GM18951 (cell line): ENCODE results near the gene EXOSC10.
A peak's percentile ranks its signal among the peaks of the same experiment; 100 is the strongest.

ENCODE experiments used
- POLR2A ChIP-seq: IDR thresholded peaks from 4 replicates; pipeline ENCODE4 v1.6.1; 2011; ENCODE audit warnings: mild to moderate bottlenecking; ENCODE audit not compliant: insufficient read length, insufficient read depth; ENCODE audit errors: extremely low read depth
- in situ Hi-C: fragments of 300-500 bp; cut with MboI; formaldehyde crosslinking; loops from one replicate; pipeline ENCODE4 v1.12.0; 2022; ENCODE audit warnings: low sequenced_read_pairs, mixed read lengths, inconsistent platforms; ENCODE audit not compliant: unreplicated experiment

Gene EXOSC10

GRCh38 chr1:11099310-11100148 lies at the start of gene EXOSC10:
EXOSC10 (minus strand) TSS chr1:11099869; CDS start chr1:11099831, 38 bp downstream.
- TF ChIP-seq POLR2A, result peak; percentile 84
- in situ Hi-C loops, result no loop called here

GRCh38 chr1:11147197-11147770 lies 47.6 kb upstream of the EXOSC10 start:
- in situ Hi-C loops, result no loop called here

GRCh38 chr1:11145741-11146140 lies 46.1 kb upstream of the EXOSC10 start:
- TF ChIP-seq POLR2A, result no peak
- in situ Hi-C loops, result no loop called here

More at GRCh38 chr1:11147197-11147770, 47.6 kb upstream of the EXOSC10 start:
- TF ChIP-seq POLR2A, result no peak

DNA sequence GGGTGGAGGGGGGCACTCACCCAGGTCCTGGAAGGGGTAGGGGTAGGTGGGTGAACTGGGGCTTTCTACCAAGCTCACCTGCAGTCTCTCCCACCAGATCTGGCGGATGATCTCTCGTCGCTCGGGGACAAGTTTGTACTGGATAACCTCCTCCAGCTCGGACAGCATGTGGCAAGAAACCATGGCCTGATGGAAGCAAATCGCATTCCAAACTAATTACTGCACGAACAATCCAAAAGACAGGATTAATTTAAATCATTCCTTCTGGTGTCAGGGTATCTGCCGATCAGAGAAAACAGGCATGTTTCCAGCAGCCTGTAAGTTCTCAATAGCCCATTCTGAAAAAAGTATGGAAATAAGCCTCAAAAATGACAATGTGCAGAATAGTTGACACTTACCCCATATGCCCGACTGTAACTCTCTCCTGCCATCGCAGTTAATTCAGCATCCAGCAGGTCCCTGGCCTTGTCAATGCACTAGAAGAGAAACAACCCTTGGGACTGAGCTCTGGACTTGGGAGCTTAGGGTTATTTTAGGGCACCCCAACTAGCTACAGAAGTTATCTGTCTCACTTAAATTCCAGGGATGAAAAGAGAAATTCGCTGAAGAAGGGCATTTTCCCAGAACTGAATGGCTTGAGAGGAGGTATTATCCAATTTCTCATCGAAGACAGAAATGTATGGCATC lies 45.0 kb upstream of the EXOSC10 start:
- no peak for TF ChIP-seq POLR2A
- in situ Hi-C loops, result no loop called here

DNA sequence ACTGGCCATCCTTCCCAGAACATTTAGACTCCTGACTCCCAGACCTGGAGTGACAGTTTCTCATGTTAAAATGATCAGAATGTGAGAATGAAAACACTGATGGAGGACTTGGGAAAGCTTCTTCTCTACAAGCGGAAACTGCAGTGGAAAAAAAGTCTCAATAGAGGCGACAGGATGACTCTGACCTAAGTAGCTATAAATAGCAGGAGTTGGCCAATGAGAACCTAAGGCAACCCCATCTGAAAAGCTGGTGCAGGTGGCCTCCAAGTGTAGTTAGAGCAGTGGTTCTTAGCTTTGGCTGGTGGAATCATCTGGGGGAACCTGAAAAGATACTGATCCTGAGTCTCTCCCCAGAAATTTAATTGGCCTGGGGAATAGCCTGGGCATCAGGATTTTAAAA lies 44.2 kb upstream of the EXOSC10 start:
- in situ Hi-C loops, result no loop called here
- TF ChIP-seq POLR2A, result no peak

- TF ChIP-seq POLR2A, result no peak
- in situ Hi-C loops, result no loop called here
These were observed 43.7 kb upstream of the EXOSC10 start for GRCh38 chr1:11143401-11143800.

DNA sequence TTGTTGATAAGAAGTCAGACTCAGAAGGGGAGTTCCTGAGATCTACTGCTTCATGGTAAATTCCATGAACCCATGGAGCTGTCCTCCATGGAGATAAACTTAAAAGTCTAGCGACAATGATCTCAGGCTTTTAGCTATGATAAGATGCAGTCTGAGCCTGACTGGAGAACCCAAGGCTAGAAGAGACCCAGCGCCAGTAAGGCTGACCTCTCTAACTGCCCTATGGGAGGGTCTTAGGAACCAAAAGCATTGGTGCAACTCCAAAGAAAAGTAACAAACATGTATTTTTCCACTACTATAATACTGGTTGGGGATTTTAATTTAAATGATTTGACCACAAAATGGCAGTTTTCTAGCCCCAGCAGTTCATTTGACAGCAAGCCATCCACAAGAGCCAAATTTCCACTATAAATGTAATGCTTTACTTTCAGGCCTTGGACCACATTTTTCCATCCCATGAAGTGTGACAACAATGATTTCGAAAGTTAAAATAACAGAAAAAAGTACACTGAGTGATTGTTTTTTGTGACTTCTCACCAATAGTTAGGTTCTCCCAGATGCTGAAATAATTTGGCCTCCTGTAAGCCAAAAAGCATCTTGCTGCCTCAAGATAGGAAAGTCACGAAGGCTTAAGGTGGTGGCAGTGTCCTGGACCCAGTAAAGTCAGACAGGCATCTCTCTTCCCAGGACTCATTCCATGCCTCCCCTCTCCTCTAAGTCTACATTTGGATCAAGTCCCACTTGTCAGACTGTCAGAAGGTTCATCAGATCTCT lies 43.1 kb upstream of the EXOSC10 start:
- no peak for TF ChIP-seq POLR2A
- in situ Hi-C loops, result no loop called here

DNA sequence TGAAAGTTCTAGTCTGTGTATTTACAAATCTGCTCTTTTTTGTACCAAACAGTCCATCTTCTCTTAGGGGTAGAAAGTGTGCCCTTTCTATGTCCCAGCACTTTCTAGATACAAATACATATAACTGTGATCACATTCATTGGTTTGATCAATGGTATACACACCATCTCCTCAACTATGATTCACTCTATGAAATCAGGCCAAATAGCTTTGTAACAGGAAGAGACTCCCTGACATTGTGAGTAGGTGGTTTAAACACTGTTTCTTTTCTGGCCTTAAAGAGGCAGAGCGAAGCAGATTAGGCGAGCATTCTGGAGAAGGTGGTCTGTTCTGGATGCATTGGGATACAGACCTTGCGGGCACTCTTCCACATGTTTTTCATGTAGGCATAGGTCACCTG lies 39.3 kb upstream of the EXOSC10 start:
- in situ Hi-C loops, result no loop called here
- TF ChIP-seq POLR2A, result no peak

GRCh38 chr1:11138029-11138428 lies 38.4 kb upstream of the EXOSC10 start:
- TF ChIP-seq POLR2A, result no peak
- in situ Hi-C loops, result no loop called here

GRCh38 chr1:11134898-11135266 lies 35.2 kb upstream of the EXOSC10 start:
- in situ Hi-C loops, result no loop called here

GRCh38 chr1:11134251-11134897 lies 34.7 kb upstream of the EXOSC10 start:
- no peak for TF ChIP-seq POLR2A
- in situ Hi-C loops, result no loop called here

More at GRCh38 chr1:11134898-11135266, 35.2 kb upstream of the EXOSC10 start:
- no peak for TF ChIP-seq POLR2A

DNA sequence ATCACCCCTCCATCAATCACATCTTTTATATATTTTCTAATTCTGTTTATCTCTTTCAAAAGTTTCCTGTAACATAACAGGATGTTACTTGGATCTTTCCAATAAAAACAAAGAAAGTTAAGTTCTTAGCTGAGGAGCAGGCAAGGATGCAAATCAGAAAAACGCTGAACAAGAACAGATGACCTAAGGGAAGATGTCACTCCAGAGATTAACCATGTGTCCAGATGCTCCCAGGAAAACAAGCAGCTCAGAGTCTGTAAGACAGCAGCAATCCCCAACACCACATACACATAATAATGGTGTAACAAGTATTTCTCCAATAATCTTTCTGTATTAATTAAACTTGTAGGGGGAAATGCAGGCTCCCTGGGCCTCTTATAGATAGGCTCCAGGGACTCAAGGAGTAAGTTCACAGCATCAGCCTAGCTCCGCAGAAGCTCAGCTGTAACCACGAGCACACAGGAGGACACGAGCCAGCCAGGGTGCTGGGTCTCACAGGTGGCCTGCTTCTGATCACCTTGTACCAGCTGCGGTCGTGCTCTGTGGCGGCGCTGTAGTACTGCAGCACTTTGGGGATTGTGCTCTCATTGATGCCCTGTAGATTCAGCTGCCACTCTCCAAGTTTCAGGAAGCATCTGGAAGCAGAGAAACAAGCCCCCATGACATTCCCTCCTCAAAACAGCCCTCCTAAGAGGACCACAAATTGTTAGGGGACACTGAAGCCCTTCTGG lies 33.1 kb upstream of the EXOSC10 start:
- TF ChIP-seq POLR2A, result no peak
- in situ Hi-C loops, result no loop called here
